HG03575 (cell line): Measurements from ENCODE around the gene PHTF2.

Experiments
- ATAC-seq: cut with Tn5 transposase; IDR thresholded peaks from one replicate; pipeline ENCODE4 v1.9.1; 2021; ENCODE audit not compliant: unreplicated experiment, insufficient number of reproducible peaks, low FRiP score; ENCODE audit errors: extremely low read depth

The PHTF2 gene

DNA sequence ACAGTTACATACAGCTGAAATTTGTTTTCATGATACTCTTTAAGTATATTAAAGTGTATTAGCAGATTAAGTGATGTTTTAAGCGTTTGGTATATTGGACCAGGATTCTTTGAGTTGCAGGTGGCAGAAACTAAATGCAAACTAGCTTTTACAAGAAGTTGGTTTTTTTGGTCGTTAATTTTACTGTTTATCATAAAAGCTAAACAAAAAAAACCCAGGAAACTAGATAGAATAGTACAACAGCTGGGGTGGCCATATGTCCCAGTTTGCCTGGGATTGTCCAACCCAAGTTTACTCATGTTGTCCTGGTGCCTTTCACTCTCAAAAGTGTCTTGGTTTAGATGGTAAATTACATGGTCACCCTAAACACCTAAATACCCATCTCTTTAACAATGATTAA is 108.7 kb downstream of the PHTF2 start:
- no peak for ATAC-seq

GRCh38 chr7:77908664-77909063 is 110.1 kb downstream of the PHTF2 start:
- ATAC-seq = no peak

DNA sequence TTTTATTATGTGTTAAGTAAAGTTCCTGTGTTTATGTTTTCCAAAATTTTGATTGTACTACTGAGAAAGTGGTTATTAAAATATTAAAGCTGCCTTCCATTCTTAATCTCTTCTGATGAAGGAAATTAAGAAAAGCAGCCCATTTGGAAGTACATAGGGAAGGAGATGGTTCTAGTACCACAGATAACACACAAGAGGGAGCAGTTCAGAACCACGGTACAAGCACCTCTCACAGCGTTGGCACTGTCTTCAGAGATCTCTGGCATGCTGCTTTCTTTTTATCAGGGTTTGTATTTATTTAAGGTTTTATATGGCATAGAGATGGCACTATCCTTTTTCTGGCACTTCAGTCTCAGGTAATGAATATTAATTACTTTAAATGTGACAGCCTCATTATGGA is 111.6 kb downstream of the PHTF2 start:
- ATAC-seq = no peak

DNA sequence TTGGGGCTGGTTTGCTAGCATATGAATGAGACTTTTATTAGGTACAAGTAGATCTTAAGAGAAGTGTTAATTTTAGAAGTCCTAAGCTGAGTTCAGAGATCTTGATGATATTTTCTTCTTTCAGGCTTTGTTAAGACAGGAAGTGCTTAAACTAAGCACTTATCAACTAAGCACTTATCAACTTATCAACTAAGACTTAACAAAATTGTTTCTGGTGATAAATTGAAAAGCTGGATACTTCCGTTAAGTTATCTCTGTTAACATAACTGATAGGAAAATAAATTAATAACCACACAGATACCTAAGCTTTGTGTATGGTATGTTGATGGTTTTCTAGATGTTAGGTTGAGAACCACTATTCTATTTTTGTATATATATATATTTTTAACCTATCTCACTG is 113.7 kb downstream of the PHTF2 start:
- ATAC-seq = no peak

DNA sequence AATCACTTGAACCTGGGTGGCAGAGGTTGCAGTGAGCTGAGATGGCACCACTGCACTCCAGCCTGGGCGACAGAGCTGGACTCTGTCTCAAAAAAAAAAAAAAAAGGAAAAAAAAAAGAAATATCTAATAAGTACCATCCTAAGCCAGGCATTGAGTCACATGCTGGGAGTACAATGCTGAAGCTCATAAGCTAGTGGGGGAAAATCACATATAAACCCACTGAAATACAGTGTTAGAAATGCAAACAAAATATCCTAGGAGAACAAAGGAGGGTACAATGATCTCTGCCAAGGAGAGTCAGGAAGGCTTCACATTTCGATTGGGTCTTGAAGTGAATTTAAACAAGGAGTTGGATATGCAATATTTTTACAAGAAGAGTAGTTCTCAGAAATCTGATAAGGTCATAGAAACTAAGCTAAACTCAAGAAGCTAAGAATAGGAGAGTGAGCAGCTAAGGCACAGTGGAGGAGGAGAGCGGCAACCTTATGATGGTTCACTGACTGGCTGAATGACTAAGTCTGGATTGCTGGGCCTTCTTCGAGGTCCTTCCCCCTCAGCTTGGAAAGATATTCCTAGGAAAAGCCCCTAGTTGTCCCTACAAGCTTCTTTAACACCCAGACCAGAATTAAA is 115.5 kb downstream of the PHTF2 start:
- ATAC-seq = no peak

DNA sequence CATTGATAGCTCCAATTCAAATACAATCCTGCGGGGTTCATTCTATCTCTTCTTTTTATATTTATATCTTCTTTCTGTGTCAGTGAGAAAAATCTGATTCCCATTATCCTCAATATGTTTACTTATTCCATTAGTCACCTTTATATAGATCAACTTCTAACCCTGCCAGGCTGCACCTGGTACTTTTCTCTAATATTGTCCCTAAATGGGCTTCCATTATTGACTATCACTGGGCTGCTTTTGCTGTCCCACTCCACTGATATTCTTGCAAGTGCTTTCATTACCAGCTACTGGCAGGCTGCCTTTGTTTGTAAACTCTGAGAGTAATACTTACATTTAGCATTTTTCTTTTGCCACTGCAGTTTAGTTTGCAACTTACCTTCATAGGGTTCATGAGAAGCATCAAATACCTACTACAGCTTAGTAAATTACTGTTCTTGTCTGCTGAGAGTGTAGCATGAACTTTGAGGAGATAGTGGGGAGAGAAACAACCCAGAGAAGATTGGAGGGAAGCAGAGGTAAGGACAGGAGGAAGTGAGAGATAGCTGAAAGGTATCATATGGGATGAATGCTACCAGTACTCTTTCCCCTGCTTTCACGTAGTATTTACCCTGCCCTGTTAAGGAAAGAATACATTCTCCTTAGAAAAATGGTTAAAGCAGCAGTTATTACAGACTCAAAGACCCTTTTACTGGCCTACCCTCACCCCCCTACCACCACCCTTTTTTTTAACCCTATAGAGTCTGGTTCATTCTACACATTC is 119.1 kb downstream of the PHTF2 start:
- no peak for ATAC-seq

DNA sequence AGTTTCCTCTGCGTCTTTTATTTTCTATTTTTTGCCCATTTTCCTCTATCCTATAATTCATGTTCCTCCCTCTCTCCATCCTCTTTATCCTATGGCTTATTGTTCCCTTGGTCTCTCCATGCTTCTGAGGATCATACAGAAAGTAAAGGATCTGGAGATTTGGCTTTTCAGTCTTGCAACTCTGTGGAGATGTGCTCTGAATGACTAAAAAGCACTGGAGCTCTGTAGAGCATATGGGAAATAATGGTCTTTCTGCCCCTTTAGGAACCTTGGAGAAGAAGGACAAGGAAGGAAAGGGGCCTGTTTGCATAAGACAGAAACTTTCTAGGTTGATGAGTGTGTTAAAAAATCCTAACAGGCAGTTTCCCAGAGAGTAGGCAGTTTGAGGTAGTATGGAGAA is 120.1 kb downstream of the PHTF2 start:
- ATAC-seq = no peak

DNA sequence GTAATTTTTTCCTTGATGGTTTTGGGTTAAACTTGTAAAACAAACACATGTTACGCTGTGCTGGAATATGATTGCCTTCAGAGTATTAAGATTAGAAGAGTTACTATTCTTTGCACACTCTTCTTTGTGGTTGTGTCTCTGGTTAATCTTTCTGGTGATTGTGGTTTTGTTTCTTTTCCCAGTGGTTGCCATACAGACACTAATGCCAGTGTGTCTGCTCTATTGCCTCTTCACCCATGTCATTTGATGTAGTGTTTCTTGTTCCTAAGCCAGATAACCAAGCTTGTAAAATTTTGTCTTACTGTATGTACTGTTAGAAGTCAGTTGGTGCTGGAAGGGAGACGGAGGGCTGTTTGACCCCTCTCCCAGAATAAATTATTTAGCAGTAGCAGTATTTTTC is 124.8 kb downstream of the PHTF2 start:
- no peak for ATAC-seq

GRCh38 chr7:77930496-77930895 is 131.9 kb downstream of the PHTF2 start:
- no peak for ATAC-seq

DNA sequence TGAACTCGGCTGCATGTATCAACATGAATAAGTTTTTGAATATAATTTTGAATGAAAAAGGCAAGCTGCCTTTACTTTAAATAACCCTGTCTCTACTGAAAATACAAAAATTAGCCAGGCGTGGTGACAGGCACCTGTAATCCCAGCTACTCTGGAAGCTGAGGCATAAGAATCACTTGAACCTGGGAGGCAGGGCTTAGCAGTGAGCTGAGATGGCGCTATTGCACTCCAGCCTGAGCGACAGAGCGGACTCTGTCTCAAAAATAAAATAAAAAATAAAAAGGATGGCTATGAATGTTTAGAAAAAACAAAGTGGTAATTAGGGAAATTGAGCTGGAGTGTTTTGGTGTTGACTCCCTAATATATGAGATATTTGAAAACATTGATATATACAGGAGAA is 133.3 kb downstream of the PHTF2 start:
- ATAC-seq = no peak

DNA sequence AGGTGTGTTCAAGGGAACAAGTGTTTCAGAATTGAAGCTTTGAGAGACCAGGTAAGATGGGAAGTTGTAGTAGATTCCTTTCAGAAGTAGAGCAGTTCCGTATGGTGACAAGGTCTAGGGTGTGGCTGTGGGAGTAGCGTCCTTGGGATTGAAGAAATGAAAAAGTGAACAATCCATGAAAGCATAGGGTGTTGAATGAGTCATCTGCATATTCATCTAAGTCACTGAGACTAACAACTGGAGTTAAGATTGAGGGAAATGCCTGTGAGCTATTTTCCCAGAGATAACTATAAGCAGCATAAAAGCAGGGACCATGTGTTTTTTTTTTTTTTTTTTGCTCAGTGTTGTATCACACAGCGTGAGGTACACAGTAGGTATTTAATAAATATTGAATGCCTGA is 134.8 kb downstream of the PHTF2 start:
- no peak for ATAC-seq

GRCh38 chr7:77935652-77936348 is 137.2 kb downstream of the PHTF2 start:
- ATAC-seq = no peak

DNA sequence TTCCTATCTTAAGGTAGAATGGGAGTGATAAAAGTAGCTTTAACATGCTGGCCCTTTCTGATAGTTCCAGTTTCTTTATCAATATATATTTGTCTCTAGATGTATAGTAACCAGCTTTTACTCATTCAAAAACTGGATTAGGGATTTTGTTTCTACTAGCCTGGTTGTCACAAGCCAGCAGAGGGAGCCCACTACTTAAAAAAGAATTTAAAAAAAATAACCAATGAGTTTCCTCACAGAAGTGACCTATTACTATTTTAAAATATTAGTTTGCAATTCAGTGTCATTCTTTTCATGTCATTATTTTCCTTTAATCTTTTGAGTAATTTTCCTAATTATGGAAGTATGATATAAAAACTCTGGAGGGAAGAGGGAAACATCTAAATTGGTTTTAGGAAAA is 142.1 kb downstream of the PHTF2 start:
- ATAC-seq = no peak

DNA sequence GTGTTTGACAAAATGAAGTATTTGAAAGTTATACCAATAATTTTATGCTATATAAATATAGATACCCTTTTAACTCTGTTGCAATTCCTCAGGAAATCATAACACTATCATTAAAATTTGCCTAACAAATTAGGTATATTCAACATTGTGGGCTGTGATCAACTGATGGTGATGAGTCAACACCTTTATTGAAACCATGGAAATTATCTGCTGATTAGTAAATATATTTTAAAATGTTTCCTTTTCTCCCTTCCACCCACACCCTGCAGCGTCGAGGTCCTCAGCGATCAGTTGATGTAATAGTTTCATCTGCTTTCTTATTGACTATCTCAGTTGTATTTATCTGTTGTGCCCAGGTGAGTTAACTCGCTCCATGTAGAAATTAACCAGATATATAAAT is 143.9 kb downstream of the PHTF2 start:
- ATAC-seq = no peak

GRCh38 chr7:77944183-77945182 is 145.9 kb downstream of the PHTF2 start:
- no peak for ATAC-seq

DNA sequence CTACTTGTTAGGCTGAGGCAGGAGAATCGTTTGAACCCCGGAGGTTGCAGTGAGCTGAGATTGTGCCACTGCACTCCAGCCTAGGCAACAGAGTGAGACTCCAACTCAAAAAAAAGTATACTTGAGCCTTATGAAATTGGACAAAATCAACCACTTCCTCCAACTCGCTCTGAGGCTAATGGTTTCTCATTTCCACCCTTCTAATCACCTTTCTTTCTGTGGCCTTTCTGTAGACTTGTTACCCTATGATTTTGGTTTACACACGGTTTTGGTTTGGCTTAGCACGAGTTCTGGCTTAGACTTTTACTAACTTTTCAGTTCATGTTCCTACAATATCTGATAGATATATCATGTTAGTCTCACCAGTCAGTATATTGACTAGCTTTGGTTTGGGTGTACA is 152.0 kb downstream of the PHTF2 start:
- no peak for ATAC-seq

GRCh38 chr7:77954773-77955555 is 156.4 kb downstream of the PHTF2 start:
- ATAC-seq = no peak

DNA sequence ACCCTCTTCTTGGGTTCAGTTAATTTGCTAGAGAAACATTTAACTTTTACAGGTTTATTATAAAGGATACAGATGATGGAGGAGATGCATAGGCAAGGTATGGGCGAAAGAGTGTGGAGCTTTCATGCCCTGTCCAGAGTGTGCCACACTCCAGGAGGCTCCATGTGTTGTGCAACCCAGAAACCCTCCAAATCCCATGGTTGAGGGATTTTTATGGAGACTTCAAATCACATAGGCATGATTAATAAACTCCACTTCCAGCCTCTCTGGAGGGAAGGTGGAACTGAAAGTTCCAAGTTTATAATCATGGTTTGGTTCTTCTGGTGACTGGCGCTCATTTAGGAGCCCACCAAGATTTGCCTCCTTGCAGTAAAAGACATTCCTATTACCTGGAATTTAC is 159.9 kb downstream of the PHTF2 start:
- no peak for ATAC-seq
